Mesendoderm (in vitro differentiated cells): ENCODE data around the gene TPGS2.

Experiments
- DNase-seq: peaks from one replicate; pipeline ENCODE4 v3.0.0; 2013
- H2AK5ac ChIP-seq: 2 replicates; pipeline ENCODE4 v1.6.1; 2013; ENCODE audit warnings: low read length, inconsistent platforms
- H2BK120ac ChIP-seq: 2 replicates; pipeline ENCODE4 v1.6.1; 2013; ENCODE audit warnings: low read depth, mild to moderate bottlenecking, low read length, moderate library complexity, mixed read lengths
- H2BK15ac ChIP-seq: replicated peaks from 2 replicates; pipeline ENCODE4 v1.6.1; 2013; ENCODE audit warnings: low read depth, mild to moderate bottlenecking, moderate library complexity
- H2BK5ac ChIP-seq: 2 replicates; pipeline ENCODE4 v1.6.1; 2013; ENCODE audit warnings: low read length, inconsistent platforms
- H3K18ac ChIP-seq: 2 replicates; pipeline ENCODE4 v1.6.1; 2013; ENCODE audit warnings: mild to moderate bottlenecking, low read length, mixed read lengths
- H3K23ac ChIP-seq: one replicate; pipeline ENCODE4 v1.6.1; 2013; ENCODE audit warnings: low read length
- H3K27ac ChIP-seq: 2 replicates; pipeline ENCODE4 v1.5.1; 2013; ENCODE audit warnings: low read depth, mild to moderate bottlenecking, inconsistent platforms, low read length, moderate library complexity
- H3K27me3 ChIP-seq: 2 replicates; pipeline ENCODE4 v1.6.1; 2013; ENCODE audit warnings: low read length, control low read depth, mild to moderate bottlenecking, inconsistent platforms; ENCODE audit not compliant: insufficient read depth, poor library complexity
- H3K36me3 ChIP-seq: 2 replicates; pipeline ENCODE4 v1.6.1; 2013; ENCODE audit warnings: low read length, inconsistent platforms; ENCODE audit not compliant: control insufficient read depth, insufficient read depth
- H3K4ac ChIP-seq: one replicate; pipeline ENCODE4 v1.6.1; 2013; ENCODE audit warnings: low read depth, mild to moderate bottlenecking, low read length, moderate library complexity
- H3K4me1 ChIP-seq: 2 replicates; pipeline ENCODE4 v1.6.1; 2013; ENCODE audit warnings: low read depth, low read length, inconsistent platforms; ENCODE audit not compliant: control insufficient read depth
- H3K4me2 ChIP-seq: 2 replicates; pipeline ENCODE4 v1.6.1; 2013; ENCODE audit warnings: low read length
- H3K4me3 ChIP-seq: 2 replicates; pipeline ENCODE4 v1.5.1; 2013; ENCODE audit warnings: mild to moderate bottlenecking, low read length
- H3K56ac ChIP-seq: one replicate; pipeline ENCODE4 v1.6.1; 2013; ENCODE audit warnings: low read length
- H3K79me1 ChIP-seq: 2 replicates; pipeline ENCODE4 v1.6.1; 2013; ENCODE audit warnings: low read length, inconsistent platforms
- H3K79me2 ChIP-seq: 2 replicates; pipeline ENCODE4 v1.6.1; 2013; ENCODE audit warnings: mild to moderate bottlenecking, low read length; ENCODE audit not compliant: control insufficient read depth, insufficient read depth
- H3K9ac ChIP-seq: 2 replicates; pipeline ENCODE4 v1.6.1; 2013; ENCODE audit warnings: low read length, inconsistent platforms
- H4K5ac ChIP-seq: one replicate; pipeline ENCODE4 v1.6.1; 2013; ENCODE audit warnings: low read length
- H4K8ac ChIP-seq: one replicate; pipeline ENCODE4 v1.6.1; 2013; ENCODE audit warnings: low read depth, mild to moderate bottlenecking, control low read depth, low read length, moderate library complexity
- WGBS: extraction: QIAGEN DNeasy Blood & Tissue Kit; methylation state at CpG from one replicate; pipeline ENCODE4 v1.1.7; 2013; ENCODE audit warnings: low lambda C conversion rate, missing lambda C conversion rate; ENCODE audit not compliant: insufficient coverage; ENCODE audit errors: extremely low coverage; 5-methylcytosine and 5-hydroxymethylcytosine counted together

Gene TPGS2

GRCh38 chr18:36843784-36844183 lies 15.0 kb upstream of the TPGS2 start:
- H3K4me2 ChIP-seq: no peak overlapping the region
- no peak overlapping the region for H4K5ac ChIP-seq
- no peaks in the 10 kb centered on the region for H3K36me3 ChIP-seq
- WGBS: no CpG with 5 or more reads among the region's 2 CpGs
- no peak overlapping the region for H2AK5ac ChIP-seq
- no peaks in the 10 kb centered on the region for H3K79me2 ChIP-seq
- H2BK15ac ChIP-seq: no peak overlapping the region
- H2BK5ac ChIP-seq: no peak overlapping the region
- H3K4ac ChIP-seq: no peak overlapping the region
- no peak overlapping the region for H3K23ac ChIP-seq
- no peak overlapping the region for H4K8ac ChIP-seq
- H3K9ac ChIP-seq: no peak overlapping the region
- H3K18ac ChIP-seq: no peak overlapping the region
- H3K4me1 ChIP-seq: no peaks in the 10 kb centered on the region
- H3K79me1 ChIP-seq: no peaks in the 10 kb centered on the region
- DNase-seq: no peak
- no peak overlapping the region for H2BK120ac ChIP-seq
- no peak overlapping the region for H3K4me3 ChIP-seq
- H3K27ac ChIP-seq: no peak overlapping the region
- no peak overlapping the region for H3K56ac ChIP-seq
- no peaks in the 10 kb centered on the region for H3K27me3 ChIP-seq

GRCh38 chr18:36843199-36843598 lies 14.4 kb upstream of the TPGS2 start:
- Histone ChIP-seq H3K27me3 (no peaks in the 10 kb centered on the region), H3K36me3 (no peaks in the 10 kb centered on the region), H3K23ac (no peak overlapping the region), H3K79me2 (no peaks in the 10 kb centered on the region), H3K79me1 (no peaks in the 10 kb centered on the region), H2BK5ac (no peak overlapping the region), H3K18ac (no peak overlapping the region), H3K4ac (no peak overlapping the region), H3K56ac (no peak overlapping the region), H3K4me3 (no peak overlapping the region), H2BK15ac (no peak overlapping the region), H2BK120ac (no peak overlapping the region), H3K4me1 (no peaks in the 10 kb centered on the region), H3K9ac (no peak overlapping the region), H3K4me2 (no peak overlapping the region), H4K8ac (no peak overlapping the region), H2AK5ac (no peak overlapping the region), H3K27ac (no peak overlapping the region), H4K5ac (no peak overlapping the region)
- DNase-seq: no peak
- 100% methylated on average over 1 of the region's 5 CpGs for WGBS

GRCh38 chr18:36839835-36840234 lies 11.0 kb upstream of the TPGS2 start:
- Histone ChIP-seq H3K79me1 (no peaks in the 10 kb centered on the region), H3K4me3 (no peak overlapping the region), H3K4me1 (no peaks in the 10 kb centered on the region), H3K18ac (no peak overlapping the region), H3K4ac (no peak overlapping the region), H2BK5ac (no peak overlapping the region), H3K36me3 (no peaks in the 10 kb centered on the region), H3K4me2 (no peak overlapping the region), H3K23ac (no peak overlapping the region), H3K27me3 (no peaks in the 10 kb centered on the region), H3K9ac (no peak overlapping the region), H2BK15ac (no peak overlapping the region), H2AK5ac (no peak overlapping the region), H3K79me2 (no peaks in the 10 kb centered on the region), H3K27ac (no peak overlapping the region), H4K5ac (no peak overlapping the region), H2BK120ac (no peak overlapping the region), H3K56ac (no peak overlapping the region), H4K8ac (no peak overlapping the region)
- WGBS: no CpG with 5 or more reads among the region's 4 CpGs
- no peak for DNase-seq

GRCh38 chr18:36835927-36836326 lies 7.1 kb upstream of the TPGS2 start:
- H3K23ac ChIP-seq: no peak overlapping the region
- H3K4me2 ChIP-seq: no peak overlapping the region
- H2BK120ac ChIP-seq: no peak overlapping the region

GRCh38 chr18:36833120-36833519 lies 4.3 kb upstream of the TPGS2 start:
- H3K4me3 ChIP-seq: no peak overlapping the region
- no peak overlapping the region for H3K4ac ChIP-seq
- H4K8ac ChIP-seq: no peak overlapping the region
- H2BK5ac ChIP-seq: no peak overlapping the region
- no peak overlapping the region for H2BK15ac ChIP-seq
- no peak overlapping the region for H4K5ac ChIP-seq
- H3K18ac ChIP-seq: no peak overlapping the region
- no peaks in the 10 kb centered on the region for H3K36me3 ChIP-seq
- H3K79me2 ChIP-seq: no peaks in the 10 kb centered on the region
- no peaks in the 10 kb centered on the region for H3K27me3 ChIP-seq
- no peak overlapping the region for H3K27ac ChIP-seq
- H3K23ac ChIP-seq: no peak overlapping the region
- no CpG with 5 or more reads among the region's 2 CpGs for WGBS
- H3K4me2 ChIP-seq: no peak overlapping the region
- H2BK120ac ChIP-seq: no peak overlapping the region
- no peak overlapping the region for H3K9ac ChIP-seq
- DNase-seq: no peak
- no peak overlapping the region for H3K56ac ChIP-seq
- H3K79me1 ChIP-seq: no peaks in the 10 kb centered on the region
- H2AK5ac ChIP-seq: no peak overlapping the region
- H3K4me1 ChIP-seq: peaks cover 4% of the 10 kb centered on the region

More at GRCh38 chr18:36835927-36836326, 7.1 kb upstream of the TPGS2 start:
- DNase-seq: no peak
- H3K18ac ChIP-seq: no peak overlapping the region
- WGBS: no CpG with 5 or more reads among the region's 1 CpG
- H2AK5ac ChIP-seq: no peak overlapping the region
- no peaks in the 10 kb centered on the region for H3K4me1 ChIP-seq
- H3K4me3 ChIP-seq: no peak overlapping the region
- H2BK15ac ChIP-seq: no peak overlapping the region
- H3K79me2 ChIP-seq: no peaks in the 10 kb centered on the region
- H3K9ac ChIP-seq: no peak overlapping the region
- H2BK5ac ChIP-seq: no peak overlapping the region
- no peak overlapping the region for H4K8ac ChIP-seq
- H3K79me1 ChIP-seq: no peaks in the 10 kb centered on the region
- H3K27ac ChIP-seq: no peak overlapping the region
- H3K27me3 ChIP-seq: no peaks in the 10 kb centered on the region
- no peak overlapping the region for H3K56ac ChIP-seq
- H4K5ac ChIP-seq: no peak overlapping the region
- H3K4ac ChIP-seq: no peak overlapping the region
- H3K36me3 ChIP-seq: no peaks in the 10 kb centered on the region

- Histone ChIP-seq H3K27ac (no peak overlapping the region), H3K4ac (no peak overlapping the region), H3K79me2 (peaks cover 2% of the 10 kb centered on the region), H4K8ac (no peak overlapping the region), H3K36me3 (no peaks in the 10 kb centered on the region), H3K18ac (no peak overlapping the region), H2BK120ac (no peak overlapping the region), H3K27me3 (no peaks in the 10 kb centered on the region), H3K23ac (no peak overlapping the region), H3K56ac (no peak overlapping the region), H3K9ac (no peak overlapping the region), H3K4me1 (peaks cover 4% of the 10 kb centered on the region), H2BK15ac (no peak overlapping the region), H2BK5ac (no peak overlapping the region), H3K4me2 (no peak overlapping the region), H2AK5ac (no peak overlapping the region), H3K79me1 (peaks cover 3% of the 10 kb centered on the region), H4K5ac (no peak overlapping the region), H3K4me3 (no peak overlapping the region)
- no CpG with 5 or more reads among the region's 1 CpG for WGBS
- DNase-seq: no peak
These were observed 2.3 kb upstream of the TPGS2 start for GRCh38 chr18:36831139-36831538.
